Vagina (tissue), 2 donors: ENCODE measurements around the gene GNAT2.

ENCODE experiments used
- CTCF ChIP-seq, 3 experiments: fragments of 450-650 bp in 2 of 3; fragments of 200-600 bp in 1 of 3; sonication (generic) in 1 of 3; IDR thresholded peaks; one replicate each; pipeline ENCODE4 v1.5.1; 2017 to 2019; ENCODE audit warnings: antibody characterized with exemption in 3 of 3, mild to moderate bottlenecking in 2 of 3, moderate library complexity in 2 of 3
- POLR2A ChIP-seq, 2 donors: fragments of 450-650 bp; IDR thresholded peaks; one replicate each; pipeline ENCODE4 v1.6.1; 2017; ENCODE audit warnings: antibody characterized with exemption in 2 of 2, mild to moderate bottlenecking in 2 of 2, moderate library complexity in 2 of 2

- TF ChIP-seq POLR2A (IDR thresholded peaks at IDR 0.05) (no peak), CTCF (IDR thresholded peaks at IDR 0.05) (no peak)
These were observed 34.6 kb downstream of the GNAT2 start for GRCh38 chr1:109584766-109585165.
